NCI-H446 (cell line): ENCODE data around the gene GALNT10.

Experiments used
- DNase-seq, 2 experiments: peaks; one replicate each; lab custom pipeline; 2025; lab: John Stamatoyannopoulos, UW

The GALNT10 gene

DNA sequence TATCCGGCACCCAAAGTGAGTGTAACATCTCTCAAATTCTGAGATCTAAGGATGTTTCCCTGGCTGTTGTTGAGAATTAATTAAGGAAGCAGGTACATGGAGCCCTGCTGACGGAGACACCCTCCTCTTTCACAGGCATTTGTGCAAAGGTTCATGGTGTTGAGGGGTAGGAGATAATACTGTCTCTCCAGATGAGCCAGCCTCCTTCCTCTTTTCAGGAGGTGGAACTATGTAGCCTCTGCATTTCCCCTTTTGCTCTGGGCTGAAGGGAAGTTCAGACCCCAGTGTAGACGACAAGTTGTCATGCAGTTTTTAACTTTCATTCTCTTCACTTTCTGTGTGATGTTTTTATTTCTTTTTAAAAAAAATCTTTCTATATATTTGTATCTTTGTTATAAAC, 107.5 kb downstream of the GALNT10 start:
- no peak for DNase-seq

DNA sequence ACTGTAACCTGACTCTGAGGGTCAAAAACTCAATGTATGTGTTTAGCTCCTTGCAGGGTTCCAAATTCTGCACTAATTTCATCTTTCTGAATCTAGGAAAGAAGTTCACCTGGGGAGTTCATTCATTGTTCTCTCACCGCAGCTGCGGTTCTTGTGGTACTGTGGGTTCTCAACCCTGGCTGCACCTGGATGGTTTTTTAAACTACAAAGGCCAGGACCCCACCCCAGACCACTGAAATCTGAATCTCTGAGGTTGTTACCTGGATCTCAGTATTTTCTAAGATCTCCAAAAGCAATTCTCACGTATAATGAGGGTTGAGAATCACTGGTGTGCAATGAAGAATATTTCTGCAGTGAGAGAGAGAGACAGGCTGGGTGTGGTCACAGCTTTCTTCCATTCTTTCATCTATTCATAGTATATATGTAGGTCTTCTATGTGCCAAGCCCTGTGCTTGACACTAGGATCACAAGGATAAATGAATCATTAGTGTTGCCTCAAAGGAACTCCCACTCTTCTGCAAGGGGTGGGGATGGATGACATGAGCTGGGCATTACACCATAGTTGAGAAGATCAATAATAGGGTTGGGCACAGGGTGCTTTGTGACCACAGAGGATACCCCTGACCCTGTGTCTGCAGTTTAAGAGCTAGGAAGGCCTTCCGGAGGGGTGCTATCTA, 109.8 kb downstream of the GALNT10 start:
- no peak for DNase-seq

DNA sequence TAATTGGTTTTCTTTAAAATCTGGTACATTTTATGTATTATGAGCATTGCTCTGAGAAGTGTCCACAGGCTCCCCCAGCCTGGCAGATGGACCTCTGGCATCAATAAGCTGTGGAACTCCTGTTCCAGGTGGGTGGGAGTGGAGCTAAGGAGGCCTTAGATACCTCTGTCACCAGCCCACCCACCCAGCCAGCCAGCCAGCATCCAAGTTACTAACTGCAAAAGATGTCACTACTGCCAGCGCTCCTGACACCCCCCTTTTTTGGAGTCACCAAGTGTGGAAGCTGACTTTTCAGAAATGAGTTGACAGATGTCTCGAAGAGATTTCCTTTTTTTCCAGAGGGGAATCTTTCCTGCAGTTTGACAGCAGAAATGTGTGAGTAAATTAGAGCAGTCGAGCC, 111.2 kb downstream of the GALNT10 start:
- DNase-seq, result no peak

DNA sequence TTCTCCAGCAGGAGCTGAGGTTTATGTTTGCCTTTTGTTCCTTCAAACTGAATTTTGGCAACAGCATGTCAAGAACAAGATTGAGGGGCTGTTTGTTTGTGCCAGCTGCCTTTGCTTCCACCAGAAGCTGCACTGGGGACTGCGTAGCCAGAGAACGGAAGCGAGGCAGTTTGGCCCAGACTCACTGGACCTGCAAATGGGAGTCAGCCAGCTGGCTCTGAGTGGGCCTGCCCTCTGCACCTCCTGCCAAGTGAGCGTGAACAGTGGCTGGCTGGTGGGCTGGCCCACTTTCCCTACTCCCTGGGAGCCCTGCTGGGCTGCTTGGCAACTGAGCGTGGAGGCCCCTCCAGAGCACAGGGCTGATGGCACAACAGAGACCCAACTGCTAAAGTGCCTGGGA, 111.6 kb downstream of the GALNT10 start:
- DNase-seq, result peak; percentile 84 to 95

DNA sequence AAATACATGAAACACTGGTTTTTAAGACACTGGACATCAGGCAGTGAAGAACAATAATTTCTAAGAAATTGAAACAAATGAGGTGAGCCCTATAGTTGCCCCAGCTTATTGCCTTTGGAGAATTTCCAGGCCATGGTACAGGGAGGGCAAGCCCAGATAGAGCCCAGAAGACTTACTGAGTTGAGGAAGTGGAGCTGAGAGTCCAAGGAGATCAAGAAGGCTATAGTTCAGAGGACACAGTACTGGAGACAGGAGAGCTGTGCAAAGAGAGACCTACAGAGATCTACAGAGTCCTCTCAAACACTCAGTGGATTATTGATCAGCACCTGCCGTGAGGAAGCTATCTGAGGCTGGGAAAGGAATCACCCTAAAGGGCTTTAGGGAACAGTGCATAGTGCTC, 112.6 kb downstream of the GALNT10 start:
- DNase-seq, result no peak

DNA sequence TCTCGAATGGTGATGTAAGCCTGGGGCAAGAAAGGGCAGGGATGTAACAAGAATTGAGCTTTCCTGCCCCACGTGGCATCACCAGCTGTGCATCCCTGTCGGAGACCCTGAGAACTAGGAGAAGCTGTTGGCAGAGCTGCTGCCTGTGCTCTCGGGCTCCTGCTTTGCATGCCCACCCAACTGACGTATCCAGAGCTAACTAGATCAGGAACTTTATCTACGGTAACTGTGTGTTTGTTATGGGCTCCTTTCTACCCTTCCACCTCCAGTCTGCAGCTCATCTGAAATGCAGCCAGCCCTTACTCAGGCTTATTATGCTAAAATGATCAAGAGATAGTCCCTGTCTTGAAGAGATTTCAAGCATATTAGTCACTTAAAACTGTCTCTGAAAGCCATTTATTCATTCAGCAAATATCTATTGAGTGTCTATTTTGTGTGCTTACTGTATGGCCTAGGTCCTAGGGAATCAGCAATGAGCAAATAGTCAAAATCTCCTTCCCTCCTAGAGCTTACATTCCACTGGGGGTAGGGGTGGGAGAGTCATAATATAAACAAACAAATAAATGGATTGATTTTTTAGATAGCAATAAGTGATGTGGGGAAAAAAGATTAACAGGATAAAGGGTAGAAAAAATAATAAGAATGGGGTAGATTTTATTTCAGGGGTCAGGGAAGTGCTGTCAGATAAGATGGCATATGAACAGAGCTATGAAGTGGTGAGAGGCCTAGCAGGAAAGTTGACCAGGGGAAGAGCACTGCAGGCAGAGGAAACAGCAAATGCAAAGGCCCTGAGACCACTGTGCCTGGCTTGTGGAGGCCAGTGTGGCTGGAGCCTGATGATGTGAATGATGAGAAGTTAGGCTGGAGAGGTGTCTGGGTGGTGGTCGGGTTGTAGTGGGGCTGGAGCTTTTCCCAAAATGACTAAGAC, 118.2 kb downstream of the GALNT10 start:
- no peak for DNase-seq

DNA sequence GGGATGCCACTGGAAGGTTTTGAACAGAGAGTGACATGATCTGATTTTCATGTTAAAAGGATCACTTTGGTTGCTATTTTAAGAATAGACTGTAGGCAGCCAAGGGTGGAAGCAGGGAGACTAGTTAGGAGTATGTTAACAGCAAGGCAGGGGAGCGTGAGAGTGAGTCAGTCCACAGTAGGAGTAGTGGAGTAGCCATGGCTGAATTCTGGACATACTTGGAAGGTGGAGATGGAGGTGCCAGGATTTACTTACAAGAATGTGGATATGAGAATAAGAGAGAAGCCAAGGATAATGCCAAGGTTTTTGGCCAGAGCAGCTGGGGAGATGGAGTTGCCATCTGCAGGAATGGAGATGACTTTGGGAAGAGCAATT, 118.8 kb downstream of the GALNT10 start:
- no peak for DNase-seq

DNA sequence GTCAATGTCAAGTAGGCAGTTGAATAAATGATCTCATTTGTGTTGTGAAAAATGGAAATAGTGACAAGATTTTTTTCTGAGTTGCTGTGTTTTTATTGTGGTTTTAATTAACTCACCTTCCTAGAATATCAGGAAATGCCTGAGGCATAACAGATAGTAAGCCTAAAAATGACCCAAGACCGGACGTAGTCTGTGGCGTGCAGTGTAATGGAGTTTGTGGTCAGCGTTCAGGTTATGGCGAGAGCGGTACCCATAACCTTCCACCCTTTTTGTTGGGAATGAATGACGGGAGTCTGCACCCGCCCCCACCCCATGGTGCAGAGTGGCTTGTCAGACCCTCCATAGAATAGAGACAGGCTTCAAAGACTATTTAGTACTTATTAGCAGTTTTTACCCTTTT, 119.3 kb downstream of the GALNT10 start:
- DNase-seq, result no peak

DNA sequence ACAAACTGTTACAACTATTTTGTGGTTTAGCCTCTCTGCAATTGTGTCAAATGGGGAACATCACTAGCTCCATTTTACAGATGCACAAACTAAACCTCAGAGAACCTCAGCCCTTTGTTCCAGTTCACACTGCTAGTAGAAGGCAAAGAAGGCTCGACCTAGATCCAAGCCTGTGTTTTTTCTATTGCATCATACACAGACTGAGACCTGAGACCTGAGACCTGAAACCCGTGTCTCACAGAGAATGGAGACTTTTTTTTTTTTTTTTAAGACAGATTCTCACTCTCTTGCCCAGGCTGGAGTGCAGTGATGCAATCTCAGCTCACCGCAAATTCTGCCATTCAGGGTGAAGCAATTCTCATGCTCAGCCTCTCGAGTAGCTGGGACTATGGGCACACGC, 120.8 kb downstream of the GALNT10 start:
- no peak for DNase-seq

DNA sequence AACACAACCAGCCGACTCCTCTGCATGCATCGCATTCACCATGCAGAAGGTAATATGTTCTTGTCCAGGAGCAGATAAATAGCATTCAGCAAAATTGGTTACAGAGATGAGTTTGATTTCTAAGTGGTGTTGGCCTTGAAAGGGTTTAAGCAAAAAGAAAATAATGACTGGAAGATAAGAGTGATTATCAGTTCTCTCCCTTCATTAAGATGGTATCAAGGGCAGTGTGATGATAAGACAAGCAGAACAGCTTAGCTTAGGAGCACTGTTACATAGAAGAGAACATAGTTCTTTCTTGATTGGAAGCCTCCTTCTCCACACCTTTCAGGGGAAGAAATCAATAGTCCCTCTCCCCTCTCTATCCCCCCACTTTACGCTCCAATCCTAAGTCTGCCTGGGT, 121.5 kb downstream of the GALNT10 start:
- DNase-seq, result no peak

DNA sequence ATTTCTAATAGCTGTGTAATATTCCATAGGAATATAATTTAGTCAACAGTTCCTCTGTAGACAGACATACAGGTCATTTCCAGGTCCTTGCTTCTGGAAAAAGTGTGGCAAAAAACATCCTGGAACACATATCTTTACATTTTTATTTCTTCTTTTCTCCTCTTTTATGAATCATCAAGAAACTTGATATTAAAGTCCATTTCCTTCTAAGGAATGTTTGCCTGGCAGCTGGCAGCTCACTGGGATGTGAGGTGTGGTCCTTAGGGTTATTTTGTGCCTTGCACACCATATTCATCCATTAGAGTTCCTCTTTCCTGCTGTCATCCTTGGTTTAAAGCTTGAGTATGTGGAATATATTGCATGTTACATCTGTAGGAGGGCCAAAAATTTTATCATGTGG, 122.0 kb downstream of the GALNT10 start:
- DNase-seq, result no peak

DNA sequence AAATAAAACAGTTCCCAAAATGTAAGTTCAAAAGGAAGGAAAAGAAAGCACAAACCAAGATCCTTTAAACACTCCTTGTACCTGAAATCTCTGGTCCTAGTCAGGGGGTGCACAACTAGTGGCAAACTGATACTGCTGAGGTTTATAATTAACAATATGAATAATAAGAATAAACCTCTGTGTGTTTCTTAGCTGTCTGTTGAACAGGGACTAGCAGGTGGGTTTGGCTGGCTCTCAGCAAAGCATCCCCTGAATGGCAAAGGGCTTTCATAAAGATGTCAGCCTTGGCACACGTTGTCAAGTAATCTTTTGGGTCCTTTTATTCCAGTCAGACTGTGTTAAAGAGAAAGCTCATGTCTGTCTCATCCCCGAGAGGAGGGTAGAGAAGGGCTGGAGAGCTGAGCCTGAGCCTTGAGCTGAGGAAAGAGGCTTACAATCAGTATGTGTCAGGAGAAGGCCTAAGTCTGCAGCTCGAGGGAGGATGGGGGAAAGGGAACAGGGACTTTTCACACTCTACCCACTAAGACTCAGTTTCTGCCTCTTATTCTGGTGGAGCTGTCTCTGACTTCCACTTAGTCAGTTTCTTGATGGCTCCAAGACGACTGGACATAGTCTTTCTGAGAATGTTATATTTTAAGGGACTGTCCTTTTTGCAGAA, 123.0 kb downstream of the GALNT10 start:
- DNase-seq, result no peak

DNA sequence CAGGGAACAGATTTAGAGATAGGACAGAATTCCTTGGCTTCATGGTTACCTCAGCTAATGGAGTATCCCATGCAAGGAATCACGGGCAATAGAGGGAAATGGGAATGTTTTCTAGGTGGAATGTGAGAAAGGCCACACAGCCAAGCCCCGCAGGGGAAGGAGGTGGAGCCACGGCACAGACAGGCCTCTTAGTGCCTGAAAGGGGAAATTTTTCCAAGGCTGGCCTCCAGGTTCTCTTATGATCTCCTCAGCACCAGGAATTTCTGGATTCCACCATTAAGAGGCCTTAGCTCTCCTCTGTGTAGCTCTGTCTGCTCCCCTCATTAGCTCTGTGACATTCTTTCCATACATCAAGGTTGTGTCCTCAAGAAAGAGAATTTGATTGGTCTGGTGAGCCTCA, 124.7 kb downstream of the GALNT10 start:
- no peak for DNase-seq

DNA sequence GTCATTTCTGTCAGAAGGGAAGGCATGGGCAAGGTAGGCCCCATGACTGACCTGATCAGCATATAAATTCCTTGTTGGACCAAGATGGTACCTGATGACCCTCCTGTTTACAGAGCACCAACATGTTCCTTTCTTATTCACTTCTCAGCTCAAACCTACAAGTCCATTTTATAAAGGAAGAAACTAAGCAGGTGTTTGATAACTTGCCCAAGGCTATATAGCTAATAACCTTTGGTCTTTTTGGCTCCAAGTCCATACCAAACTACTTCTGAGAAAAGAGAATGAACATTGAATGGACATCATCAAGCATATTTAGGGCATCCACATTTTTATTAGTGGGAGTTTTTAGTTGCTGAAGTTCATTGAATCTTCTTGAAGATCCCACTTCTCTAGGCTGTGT, 125.2 kb downstream of the GALNT10 start:
- no peak for DNase-seq

DNA sequence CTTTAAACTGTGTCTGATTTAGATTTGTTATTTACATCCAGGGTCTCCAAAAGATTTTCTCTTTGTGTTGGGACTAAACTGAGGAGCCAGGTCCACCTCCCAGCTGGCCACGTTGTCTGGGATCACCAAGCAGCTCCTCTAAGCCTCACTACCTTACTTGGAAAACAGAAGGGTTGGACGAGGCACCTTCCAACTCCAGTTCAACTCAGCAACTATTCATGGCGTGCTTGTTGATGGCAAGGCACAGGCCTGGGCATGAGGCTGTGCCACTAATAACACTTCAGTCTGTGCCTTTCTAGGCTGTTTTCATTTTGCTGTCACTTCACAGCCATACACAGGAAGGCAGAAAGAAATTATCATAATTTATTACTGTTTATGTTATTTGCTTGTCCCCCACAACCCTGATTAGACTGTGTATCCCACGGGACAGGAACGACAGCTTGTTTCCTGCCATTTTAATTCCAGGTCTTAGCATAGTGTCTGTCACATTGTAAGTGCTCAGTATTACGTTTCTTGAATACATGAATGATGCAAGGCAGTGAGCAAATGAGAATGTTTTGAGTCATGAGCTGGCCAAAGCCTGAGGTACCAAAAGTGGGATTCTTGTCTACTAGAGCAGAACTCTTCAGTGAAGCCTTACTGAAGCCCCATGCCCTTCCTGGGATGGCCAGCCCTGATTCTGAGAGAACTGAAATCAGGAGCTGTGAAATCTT, 125.8 kb downstream of the GALNT10 start:
- no peak for DNase-seq

DNA sequence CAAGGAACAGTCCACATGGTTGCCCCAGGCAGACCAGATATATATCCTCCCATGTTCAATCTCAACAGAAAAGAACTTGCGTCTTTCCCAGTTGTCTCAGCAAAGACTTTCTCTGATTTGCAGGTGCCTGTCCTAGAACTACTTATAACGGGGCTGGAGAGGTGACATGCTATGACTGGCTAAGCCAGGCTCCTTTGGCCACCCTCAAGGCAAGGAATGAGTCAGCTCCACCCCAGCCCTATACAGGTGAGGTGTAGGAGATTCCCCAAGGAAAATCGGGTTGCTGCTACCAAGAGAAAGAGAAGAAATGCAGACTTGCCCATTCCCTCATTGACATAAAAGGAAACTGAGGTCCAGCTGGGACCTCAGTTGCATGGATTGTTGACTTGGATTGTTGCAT, 127.4 kb downstream of the GALNT10 start:
- no peak for DNase-seq

DNA sequence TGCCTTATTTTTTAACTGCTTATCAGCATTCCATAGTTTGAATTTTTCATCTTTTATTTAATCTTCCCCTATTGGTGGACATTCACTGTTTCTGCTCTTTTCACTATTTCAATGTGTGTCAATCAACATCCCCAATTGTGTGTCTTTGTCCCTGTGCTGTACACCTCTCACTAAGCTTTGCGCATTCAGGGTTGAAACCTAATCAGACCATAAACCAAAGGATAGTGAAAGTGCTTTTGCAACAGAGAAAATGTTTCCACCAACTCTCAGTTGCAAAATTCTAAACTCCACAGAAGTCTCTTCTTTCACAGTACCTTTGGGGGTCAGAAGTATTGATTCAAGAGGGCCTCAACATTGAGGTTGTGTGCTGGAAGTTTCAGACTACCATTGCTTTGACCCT, 128.2 kb downstream of the GALNT10 start:
- DNase-seq, result no peak

DNA sequence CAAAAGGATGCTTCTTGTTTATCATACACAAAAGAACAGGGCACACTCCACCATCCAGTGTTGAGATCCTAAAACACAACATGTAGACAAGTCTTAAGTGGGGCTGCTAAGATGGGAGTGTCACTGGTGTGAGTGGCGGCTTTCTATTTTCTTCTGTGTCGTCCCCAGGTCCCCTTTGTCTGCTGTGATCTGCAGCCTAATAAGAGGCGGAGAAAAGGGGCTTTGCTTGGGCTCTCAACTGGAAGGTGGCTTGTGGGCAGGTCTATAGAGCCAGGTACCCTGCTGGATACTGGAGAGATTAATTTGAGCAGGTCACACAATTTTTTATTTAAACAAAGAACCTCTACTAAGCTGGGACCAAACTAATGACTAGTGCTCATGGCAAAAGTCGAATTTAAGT, 129.2 kb downstream of the GALNT10 start:
- DNase-seq, result no peak

DNA sequence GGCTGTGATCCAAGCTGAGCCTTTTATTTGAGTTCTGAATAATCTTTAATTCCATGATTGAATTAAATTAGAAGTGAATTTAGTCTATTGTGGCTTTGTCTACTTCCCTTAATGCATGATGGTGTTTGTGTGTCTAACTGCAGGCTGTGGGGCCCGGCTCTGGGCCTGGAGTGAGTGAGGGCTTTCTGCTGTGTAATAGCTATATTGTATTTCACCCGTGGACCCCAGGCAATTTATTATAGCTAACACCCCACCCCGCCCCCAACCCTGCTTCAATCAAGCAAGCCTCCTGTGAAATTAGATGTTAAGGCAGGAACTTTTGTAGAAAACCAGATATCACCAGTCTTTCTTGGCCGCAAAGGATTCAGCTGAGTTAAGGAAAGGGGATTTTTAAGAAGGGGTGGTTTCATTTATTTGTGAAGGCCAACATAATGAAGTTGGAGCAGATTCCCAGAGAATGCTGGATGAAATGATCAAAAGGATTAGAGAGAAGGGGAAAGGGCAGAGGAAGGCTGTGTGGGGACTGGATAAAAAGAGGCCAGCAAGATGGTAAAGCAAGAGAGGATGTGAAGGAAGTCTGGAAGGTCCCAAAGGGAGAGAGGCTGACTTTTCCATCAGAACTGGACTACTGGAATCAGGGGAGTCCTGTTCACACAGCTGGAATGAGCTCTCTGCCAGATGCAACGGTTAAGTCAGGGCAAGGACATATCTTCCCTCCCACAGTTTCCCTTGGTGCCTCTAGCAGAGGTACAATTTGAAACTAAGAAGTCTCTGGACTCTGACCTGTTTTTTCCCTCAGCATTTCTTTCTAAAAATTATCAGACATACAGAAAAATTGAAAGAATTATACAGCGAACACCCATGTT, 129.9 kb downstream of the GALNT10 start:
- DNase-seq, result no peak

DNA sequence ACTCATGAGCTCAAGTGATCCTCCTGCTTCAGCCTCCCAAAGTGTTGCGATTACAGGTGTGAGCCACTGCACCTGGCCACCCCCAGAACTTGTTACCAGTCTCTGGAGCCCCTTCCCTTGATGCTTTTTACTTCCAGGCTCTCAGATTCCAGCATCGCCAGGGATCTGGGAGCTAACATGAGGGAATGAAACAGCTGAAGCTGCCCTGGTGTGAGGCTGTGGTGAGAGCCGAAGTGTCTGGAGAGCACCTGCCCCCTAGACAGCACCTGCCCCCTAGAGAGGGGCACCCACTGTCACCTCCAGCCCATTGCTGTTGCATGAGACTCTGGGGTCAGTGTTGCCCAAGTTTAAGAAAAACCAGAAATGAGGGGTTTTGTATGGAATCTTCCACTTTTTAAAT, 131.0 kb downstream of the GALNT10 start:
- no peak for DNase-seq

DNA sequence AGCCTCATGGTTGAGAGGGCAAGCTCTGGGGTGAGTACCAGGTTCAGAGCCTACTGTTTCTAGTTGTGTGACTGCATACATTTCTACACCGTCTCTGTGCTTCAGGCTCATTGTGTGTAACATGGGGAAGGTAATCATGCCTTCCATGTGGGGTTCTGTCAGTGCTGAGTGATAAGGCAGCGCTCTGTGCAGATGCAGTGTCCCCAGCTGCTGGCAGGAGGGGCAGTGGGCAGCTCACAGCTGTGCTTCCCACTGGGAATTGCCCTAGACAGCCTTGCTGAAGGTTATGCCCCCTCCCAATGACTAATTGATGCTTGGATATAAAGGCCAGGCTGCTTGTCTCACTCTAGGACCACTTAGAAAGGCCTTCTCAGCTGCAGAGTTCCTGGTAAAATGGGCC, 133.5 kb downstream of the GALNT10 start:
- DNase-seq, result no peak
